Cardiac septum (tissue), 1 donor: ENCODE measurements around the gene TNS3. TPM values are rescaled to one million over a fixed set of nuclear protein-coding genes. Genes with fewer than 3 reads are reported as not detected.

Experiments used
- DNase-seq: peaks from one replicate; pipeline ENCODE4 v3.0.0-alpha.2; 2020; ENCODE audit warnings: low spot score
- intact Hi-C: fragments of 100-400 bp; cut with DNase I; formaldehyde crosslinking; loops from one replicate; pipeline ENCODE4 v1.14.0; 2022
- total RNA-seq: library from RNA; stranded (reverse); fragmentation: NEBNext Ultra II Directional; extraction: Animal tissue kit (Norgen Biotek cat#: 25700); gene quantifications from one replicate; pipeline ENCODE4 v1.2.1, GENCODE V29; 2021
- donor health status: DM: no; HTN: no; CAD: no.

Gene TNS3
- total RNA-seq, 1 donor from 2014 or later = 29.0 TPM

DNA sequence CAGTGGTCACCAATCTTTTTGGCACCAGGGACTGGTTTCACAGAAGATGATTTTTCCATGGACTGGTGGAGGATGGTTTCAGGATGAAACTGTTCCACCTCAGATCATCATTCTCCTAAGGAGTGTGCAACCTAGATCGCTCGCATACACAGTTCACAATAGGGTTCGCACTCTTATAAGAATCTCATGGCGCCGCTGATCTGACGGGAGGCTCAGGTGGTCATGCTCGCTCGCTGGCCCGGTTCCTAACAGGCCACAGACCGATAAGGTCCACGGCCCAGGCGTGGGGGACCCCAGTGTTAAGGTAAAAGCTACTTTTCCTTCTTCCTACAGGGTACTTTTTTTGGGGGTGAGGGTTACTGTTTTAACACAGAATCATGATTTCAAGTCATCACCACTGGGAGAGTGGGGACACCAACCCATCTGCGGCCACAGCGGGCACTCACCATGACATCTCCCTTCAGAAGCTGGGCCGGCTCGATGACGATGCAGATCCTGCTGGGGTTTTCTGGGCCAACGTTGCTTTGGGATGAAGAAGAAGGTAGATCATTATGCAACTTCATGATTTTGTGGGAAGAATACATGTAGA lies 170.5 kb downstream of the TNS3 start:
- intact Hi-C loops = no loop called here
- DNase-seq = peak; percentile 36

DNA sequence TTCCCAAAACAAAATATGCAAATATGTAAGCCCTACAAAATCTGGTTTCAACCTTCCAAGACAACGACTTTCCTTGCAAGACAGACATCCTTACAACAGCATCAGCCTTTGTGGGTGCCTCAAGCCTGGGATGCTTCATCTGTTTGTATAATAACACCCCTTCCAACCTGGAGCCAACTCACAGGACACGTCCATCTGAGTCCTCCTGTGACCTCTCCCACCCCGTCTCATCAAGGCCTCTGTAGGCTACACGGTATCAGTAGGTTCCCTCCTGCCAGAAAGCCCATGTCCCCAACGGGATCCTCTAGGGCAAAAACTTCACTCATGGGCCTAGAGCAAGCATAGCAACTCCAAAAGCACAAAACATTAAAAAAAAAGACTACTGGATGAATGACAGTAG lies 173.2 kb downstream of the TNS3 start:
- intact Hi-C loops = no loop called here
- DNase-seq = peak; percentile 31

GRCh38 chr7:47407821-47408674 lies 173.9 kb downstream of the TNS3 start:
- DNase-seq = peak; percentile 33
- intact Hi-C loops = no loop called here

DNA sequence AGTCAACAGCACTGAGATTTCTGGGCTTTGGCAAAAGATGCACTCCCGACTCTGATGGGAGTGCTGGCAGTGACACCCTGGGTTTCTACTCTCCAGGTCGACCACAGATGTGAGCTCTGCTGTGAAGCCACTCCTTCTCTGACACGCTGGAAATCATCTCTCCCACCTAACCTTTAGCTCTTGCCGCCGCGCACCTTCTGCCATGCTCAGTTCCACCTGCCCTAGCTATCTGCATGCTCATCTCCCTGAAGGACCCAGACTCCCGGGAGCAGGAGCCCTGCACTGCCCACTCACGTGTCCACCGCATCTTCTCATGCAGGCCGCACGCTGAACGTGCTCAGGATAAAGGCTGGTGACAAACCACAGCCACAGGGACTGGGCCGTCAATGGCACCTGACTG lies 174.8 kb downstream of the TNS3 start:
- peak; percentile 41 for DNase-seq
- intact Hi-C loops = no loop called here

- DNase-seq = peak; percentile 64
- intact Hi-C loops = no loop called here
These were observed 175.1 kb downstream of the TNS3 start for GRCh38 chr7:47406801-47407129.

DNA sequence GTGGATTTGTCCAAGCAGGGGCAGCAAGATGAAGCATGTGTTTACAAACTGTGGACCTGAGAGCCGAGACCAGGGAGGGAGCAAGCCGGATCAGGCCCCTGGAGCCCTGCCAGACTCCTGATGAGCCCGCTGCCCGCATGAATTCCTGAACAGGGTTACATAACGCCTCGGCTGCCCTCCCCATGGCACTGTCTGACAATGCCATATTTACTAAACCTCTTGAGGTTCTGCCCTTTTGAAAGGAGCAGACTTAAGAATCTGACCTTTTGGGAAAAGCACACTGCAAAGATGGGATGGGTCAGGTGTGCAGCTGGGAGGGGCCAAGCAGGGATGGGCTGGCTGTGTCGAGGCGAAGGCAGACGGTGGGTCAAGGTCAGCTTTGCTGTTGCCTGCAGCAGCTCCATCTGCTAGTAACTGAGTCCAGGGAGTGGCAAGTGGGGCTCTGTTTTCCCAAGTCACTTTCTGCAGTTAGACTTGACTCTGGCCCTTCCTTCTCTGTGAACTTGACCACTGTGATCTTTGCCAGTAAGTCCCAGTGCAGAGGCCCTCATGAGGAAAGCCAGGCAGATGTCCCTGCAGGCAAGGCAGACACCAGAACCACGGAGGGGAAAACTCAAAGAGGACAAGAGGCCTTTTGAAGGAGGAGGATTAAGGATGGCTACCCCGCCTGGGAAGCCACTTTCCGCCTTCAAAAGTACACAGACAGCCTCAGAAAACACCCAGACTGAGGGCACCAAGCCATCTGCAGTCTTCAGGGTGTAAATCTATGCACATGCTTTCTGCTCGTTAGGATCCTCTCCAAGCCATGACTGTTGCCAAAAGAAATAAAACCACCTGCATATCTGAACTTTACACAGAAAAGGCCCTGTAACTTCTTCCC lies 175.8 kb downstream of the TNS3 start:
- intact Hi-C loops = no loop called here
- DNase-seq = peak; percentile 74

GRCh38 chr7:47405286-47405904 lies 176.5 kb downstream of the TNS3 start:
- peak; percentile 44 for DNase-seq
- intact Hi-C loops = no loop called here

DNA sequence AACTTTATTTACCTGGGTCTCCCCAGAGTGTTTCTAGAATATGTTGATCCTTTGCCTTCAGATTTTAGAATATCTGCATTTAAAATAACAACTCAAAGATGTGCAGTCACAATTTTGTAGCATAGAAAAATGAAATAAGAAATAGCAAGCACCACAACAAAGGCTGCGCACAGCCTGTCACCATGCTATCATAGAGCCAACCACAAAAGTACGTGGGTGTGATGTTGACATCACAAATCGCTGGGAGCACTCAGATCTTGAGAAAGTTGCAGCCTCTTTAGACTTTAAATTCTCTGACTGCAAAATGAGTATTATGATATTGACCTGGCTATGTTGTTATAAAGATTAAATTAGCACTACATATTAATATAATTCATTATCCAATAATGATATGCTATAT lies 177.9 kb downstream of the TNS3 start:
- no peak for DNase-seq
- intact Hi-C loops = no loop called here

GRCh38 chr7:47402941-47403866 lies 178.7 kb downstream of the TNS3 start:
- DNase-seq = peak; percentile 64
- intact Hi-C loops = no loop called here

- peak; percentile 57 for DNase-seq
- intact Hi-C loops = no loop called here
These were observed 180.0 kb downstream of the TNS3 start for GRCh38 chr7:47401611-47402570.

- peak; percentile 54 for DNase-seq
- intact Hi-C loops = no loop called here
These were observed 181.1 kb downstream of the TNS3 start for GRCh38 chr7:47400741-47401206.

- intact Hi-C loops = no loop called here
- peak; percentile 7 for DNase-seq
These were observed 181.9 kb downstream of the TNS3 start for GRCh38 chr7:47400001-47400400.

DNA sequence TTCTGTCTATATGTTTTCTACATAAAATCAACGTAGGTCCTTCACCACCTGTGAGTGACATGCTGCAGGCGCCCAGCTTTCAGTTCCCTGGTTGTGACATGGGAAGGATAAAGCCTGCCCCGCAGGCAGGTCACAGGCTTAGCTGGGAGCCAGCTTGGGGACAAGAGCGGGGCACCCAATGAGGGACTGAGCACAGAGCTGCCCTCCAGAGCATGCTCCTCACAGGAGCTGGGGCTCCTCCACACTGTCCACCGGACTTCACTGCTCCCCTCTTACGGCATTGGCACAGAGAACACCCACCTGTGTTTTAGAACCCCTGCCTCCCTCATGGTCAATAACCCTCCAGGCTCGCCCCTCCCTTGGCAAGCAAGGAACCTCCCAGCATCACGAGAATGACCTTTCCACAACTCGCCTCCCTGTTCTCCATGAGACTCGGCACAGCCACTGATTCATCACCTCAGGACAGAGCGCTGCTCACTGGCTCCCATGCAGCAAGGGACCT lies 187.1 kb downstream of the TNS3 start:
- intact Hi-C loops = no loop called here
- peak; percentile 47 for DNase-seq

- intact Hi-C loops = no loop called here
- peak; percentile 66 for DNase-seq
These were observed 187.7 kb downstream of the TNS3 start for GRCh38 chr7:47394216-47394615.

GRCh38 chr7:47393406-47393805 lies 188.5 kb downstream of the TNS3 start:
- intact Hi-C loops = no loop called here
- DNase-seq = peak; percentile 39

GRCh38 chr7:47392241-47392759 lies 189.6 kb downstream of the TNS3 start:
- intact Hi-C loops = no loop called here
- peak; percentile 79 for DNase-seq

DNA sequence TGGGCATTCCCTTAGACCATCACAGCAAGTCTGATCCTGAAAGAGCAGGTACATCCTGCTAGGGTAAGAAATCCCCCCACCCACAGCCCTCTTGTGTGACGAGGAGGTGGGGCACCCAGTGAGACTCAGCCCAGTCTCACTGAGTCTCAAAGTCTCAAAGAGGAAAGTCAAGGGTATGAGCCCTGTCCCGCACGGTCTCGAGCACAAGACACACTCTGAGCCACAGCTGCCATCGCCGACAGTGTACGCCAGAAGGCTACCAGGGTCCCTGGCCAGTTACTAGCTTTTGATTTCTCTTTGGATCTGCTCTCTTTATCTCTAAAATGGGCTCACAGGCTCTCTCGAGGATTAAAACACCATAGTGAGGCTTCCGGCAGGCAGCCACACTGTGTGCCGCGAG lies 190.2 kb downstream of the TNS3 start:
- intact Hi-C loops = no loop called here
- peak; percentile 50 for DNase-seq
